Fibroblast of peridontal ligament (primary cell): ENCODE measurements around the gene LLGL1.
A peak's percentile ranks its signal among the peaks of the same experiment; 100 is the strongest.

Source experiments
- DNase-seq: peaks from one replicate; pipeline ENCODE4 v3.0.0-alpha.2; 2010; ENCODE audit errors: extremely low read depth

Gene LLGL1

GRCh38 chr17:18225121-18225641, at the start of gene LLGL1:
LLGL1 (plus strand) TSS chr17:18225635; CDS start chr17:18225683, 48 bp downstream.
- peak; percentile 87 for DNase-seq

DNA sequence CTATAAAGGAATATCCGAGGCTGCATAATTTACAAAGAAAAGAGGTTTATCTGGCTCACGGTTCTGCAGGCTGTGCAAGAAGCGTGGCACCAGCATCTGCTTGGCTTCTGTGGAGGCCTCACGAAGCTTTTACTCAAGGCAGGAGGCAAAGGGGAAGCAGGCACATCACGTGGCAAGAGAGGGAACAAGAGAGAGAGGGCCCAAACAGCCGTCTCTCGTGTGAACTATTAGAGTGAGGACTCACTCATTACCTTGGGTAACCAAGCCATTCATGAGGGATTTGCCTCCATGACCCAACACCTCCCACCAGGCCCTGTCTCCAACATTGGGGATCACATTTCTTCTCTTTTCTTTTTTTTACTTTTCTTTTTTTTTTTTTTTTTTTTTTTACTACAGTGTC, 49.3 kb upstream of the LLGL1 start:
- DNase-seq = no peak

- DNase-seq = no peak
Measured at GRCh38 chr17:18177133-18177532, 48.3 kb upstream of the LLGL1 start.

DNA sequence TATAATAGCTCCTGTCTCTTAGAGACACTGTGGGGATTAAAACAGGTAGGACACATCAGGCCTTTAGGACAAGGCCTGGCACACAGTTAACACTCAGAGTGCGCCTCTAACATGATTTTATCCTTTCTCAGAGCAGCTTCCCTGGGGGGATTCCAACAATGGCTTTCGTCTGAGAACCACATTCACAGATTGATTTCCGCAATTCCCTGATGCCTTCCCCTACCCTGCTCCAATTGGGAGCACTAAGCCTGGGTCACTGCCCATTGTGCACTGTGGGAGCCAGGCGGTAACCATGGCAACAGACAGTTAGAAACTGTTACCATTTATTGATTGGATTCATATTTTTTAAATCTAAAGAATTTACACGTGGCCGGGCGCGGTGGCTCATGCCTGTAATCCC, 47.7 kb upstream of the LLGL1 start:
- DNase-seq = no peak

GRCh38 chr17:18179196-18179595, 46.2 kb upstream of the LLGL1 start:
- DNase-seq = no peak

DNA sequence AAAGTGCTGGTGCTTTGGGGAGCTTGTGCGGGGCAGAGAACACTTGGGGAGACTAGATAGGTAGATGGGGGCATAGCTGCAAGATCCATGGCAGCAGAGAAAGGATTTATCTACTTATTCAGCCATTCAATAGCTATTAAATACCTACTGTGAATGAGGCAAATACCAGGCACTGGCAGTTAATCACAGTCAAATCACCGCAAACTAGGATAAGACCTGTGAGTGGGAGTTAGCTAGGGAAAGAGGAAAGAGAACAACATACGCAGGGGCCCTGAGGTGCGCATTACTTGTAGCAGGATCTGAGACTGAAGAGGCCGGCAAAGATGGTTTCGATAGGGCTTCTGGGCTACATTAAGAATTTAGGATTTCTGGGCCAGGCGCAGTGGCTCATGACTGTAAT, 45.6 kb upstream of the LLGL1 start:
- no peak for DNase-seq

DNA sequence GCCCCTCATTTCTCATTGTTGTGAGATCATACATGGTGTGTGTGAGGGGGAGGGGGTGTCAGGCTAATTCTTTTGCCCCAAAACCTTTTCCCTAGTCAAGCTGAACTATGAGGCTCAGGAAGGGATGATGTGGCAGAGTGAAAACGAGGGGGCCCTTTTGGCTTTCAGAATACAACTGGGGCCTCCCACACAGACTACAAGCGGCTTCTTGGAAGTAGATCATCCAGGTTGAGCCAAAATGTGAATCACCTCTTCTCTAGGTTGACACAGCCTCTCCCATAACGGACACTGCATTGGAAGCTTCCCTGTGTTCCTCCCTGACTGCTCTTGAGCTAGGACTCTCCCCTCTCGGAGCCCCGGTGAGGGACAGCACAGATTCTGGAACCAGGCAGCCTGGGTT, 44.1 kb upstream of the LLGL1 start:
- DNase-seq = no peak

GRCh38 chr17:18182110-18182977, 43.1 kb upstream of the LLGL1 start:
- DNase-seq = no peak

DNA sequence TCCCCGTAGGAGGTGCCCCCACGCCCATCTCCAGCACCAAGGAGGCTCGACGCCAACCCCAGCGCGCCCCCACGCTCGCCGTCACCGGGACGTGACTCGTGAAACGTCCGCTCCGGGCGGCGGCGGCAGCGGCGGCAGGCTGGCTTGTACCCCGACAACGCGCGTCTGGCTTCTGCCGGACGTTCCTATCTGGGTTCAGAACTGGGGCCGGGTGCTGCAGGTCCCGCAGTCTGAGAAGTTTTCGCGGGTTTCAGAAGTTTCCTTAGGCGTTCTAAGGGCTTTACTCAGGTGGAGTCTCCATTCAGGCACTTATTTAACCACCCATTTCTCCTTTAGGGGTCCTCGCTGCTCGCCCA, 42.5 kb upstream of the LLGL1 start:
- DNase-seq = no peak

- peak; percentile 99 for DNase-seq
Measured at GRCh38 chr17:18183334-18184142, 41.9 kb upstream of the LLGL1 start, which contains the start of gene ALKBH5. ALKBH5 (plus strand) TSS chr17:18183828; CDS start chr17:18184244, 416 bp downstream.

GRCh38 chr17:18184143-18185031, 41.0 kb upstream of the LLGL1 start:
- DNase-seq = peak; percentile 37

- peak; percentile 55 for DNase-seq
Measured at GRCh38 chr17:18185391-18185790, 40.0 kb upstream of the LLGL1 start.

GRCh38 chr17:18185832-18186626, 39.4 kb upstream of the LLGL1 start:
- DNase-seq = peak; percentile 53

DNA sequence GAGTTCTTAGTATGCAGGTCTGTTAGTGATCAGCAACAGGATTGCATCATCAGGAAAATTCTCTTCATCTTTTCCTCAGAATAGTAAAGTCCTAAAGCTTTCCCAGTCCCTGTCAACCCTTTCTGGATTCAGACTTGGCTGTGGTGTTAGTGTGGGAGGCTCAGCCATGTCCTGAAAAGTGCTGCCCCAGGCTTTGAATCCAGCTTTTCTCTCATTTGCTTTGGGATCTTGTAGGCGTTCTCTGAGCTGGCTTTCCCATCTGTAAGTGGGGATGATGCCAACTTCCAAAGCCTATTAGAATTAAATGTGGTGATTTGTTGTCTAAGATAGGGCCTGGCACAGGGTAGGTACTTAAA, 38.8 kb upstream of the LLGL1 start:
- DNase-seq = peak; percentile 76

DNA sequence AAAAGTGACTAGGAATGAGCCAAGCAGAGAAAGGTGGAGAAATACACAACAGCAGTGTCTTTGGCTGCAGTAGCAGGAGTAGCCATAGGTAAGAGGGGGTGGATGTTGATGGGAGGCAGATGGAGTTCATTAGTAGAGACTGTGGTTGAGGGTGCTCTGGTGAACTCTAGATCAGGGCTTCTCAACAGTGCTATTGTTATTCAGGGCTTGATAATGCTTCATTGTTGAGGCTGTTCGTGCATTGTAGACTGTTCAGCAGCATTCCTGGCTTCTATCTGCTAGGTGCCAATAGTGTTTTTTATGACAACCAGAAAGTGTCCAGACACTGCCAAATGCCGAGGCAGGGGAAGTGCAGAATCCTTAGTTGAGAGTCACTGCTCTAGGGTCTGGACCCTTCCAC, 38.2 kb upstream of the LLGL1 start:
- peak; percentile 11 for DNase-seq

GRCh38 chr17:18187821-18188761, 37.3 kb upstream of the LLGL1 start:
- peak; percentile 47 for DNase-seq

GRCh38 chr17:18190628-18191235, 34.7 kb upstream of the LLGL1 start:
- DNase-seq = no peak

DNA sequence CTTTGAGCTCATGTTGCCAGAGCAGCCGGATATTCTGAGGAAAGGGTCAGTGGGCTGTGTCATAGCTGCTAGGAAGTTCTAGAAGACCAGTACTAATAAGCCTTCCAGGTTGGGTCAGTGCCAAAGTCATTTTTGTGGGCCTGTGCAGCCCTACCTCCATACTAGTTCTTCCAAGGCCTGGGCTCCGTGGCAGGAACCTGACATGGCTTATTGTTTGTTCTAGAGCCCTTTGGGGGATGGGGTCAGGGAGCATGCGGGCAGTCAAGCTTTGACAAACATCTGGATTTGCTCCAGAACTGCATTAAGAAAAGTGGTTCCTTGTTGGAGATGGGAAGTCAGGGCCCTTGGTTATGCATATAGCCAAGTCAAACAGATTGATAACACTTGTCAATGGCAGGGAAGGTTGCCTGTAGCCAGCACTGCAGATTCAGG, 34.2 kb upstream of the LLGL1 start:
- DNase-seq = peak; percentile 25

GRCh38 chr17:18191967-18192366, 33.5 kb upstream of the LLGL1 start:
- no peak for DNase-seq
